ENCODE data around the gene SMAD4.
A peak's percentile ranks its signal among the peaks of the same experiment; 100 is the strongest.

SMAD4 gene

DNA sequence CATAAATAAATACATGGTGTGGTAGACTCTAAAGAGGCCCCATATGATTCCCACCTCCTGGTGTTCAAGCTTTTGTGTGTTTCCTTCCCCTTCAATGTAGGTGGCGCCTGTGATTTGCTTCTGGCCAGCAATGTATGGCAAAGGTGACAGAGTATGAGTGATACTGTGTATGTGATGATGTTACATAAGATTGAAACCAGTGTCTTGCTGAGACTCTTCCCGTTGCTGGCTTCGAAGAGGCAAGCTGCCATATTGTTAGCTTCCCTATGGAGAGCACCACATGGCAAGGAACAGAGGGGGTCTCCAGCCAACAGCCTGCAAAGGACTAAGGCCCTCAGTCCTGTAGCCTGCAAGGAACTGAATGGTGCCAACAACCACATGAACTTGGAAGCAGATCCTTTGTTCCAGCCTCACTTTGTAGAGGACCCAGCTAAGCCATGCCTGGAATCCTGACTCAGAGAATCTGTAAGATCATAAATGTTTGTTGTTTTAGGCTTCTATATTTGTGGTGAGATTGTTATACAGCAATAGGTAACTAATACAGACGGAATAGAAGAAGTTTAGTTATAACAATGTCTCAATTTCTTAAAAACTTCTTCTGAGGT lies 1.7 kb upstream of the SMAD4 start:
- Histone ChIP-seq H3K4me3 (ENCODE audit: low read length) (no peak overlapping the region), H2AK5ac (ENCODE audit: low read length) (no peak overlapping the region), H3K36me3 (ENCODE audit: control insufficient read depth, insufficient read depth, low read length) (no peaks in the 10 kb centered on the region), H3K18ac (ENCODE audit: low read length) (no peak overlapping the region), H3K4me1 (ENCODE audit: control insufficient read depth, low read depth, low read length) (peaks cover 5% of the 10 kb centered on the region), H2BK5ac (ENCODE audit: low read length) (no peak overlapping the region), H2BK15ac (replicated peaks; ENCODE audit: low read depth) (no peak overlapping the region), H2BK120ac (ENCODE audit: low read depth, low read length) (no peak overlapping the region), H3K27ac (ENCODE audit: low read depth, low read length) (no peak overlapping the region), H3K9ac (ENCODE audit: low read length) (no peak overlapping the region), H4K8ac (ENCODE audit: low read depth, low read length) (no peak overlapping the region), H3K56ac (ENCODE audit: low read length) (peak overlapping the region; percentile 0), H3K79me2 (ENCODE audit: control insufficient read depth, insufficient read depth, low read length) (peaks cover 19% of the 10 kb centered on the region), H3K79me1 (ENCODE audit: low read length) (no peaks in the 10 kb centered on the region), H3K4me2 (ENCODE audit: low read length) (no peak overlapping the region), H3K27me3 (ENCODE audit: insufficient read depth, low read length, poor library complexity) (no peaks in the 10 kb centered on the region), H3K23ac (ENCODE audit: low read length) (no peak overlapping the region), H4K5ac (ENCODE audit: low read length) (no peak overlapping the region), H3K4ac (ENCODE audit: low read depth, low read length) (no peak overlapping the region)
- DNase-seq, result peak; percentile 55
- no CpG with 5 or more reads among the region's 4 CpGs for WGBS (ENCODE audit: extremely low coverage, insufficient coverage, low lambda C conversion rate)

GRCh38 chr18:51029378-51029693 lies 677 bp upstream of the SMAD4 start:
- H3K4me1 ChIP-seq (ENCODE audit: control insufficient read depth, low read depth, low read length), result peaks cover 5% of the 10 kb centered on the region
- H3K9ac ChIP-seq (ENCODE audit: low read length), result peak overlapping the region; percentile 92
- no peak overlapping the region for H2AK5ac ChIP-seq (ENCODE audit: low read length)
- no peak overlapping the region for H2BK15ac ChIP-seq (replicated peaks; ENCODE audit: low read depth)
- H3K56ac ChIP-seq (ENCODE audit: low read length), result peak overlapping the region; percentile 88
- H3K27ac ChIP-seq (ENCODE audit: low read depth, low read length), result peak overlapping the region; percentile 60
- peak overlapping the region; percentile 16 for H2BK120ac ChIP-seq (ENCODE audit: low read depth, low read length)
- H4K5ac ChIP-seq (ENCODE audit: low read length), result no peak overlapping the region
- peak overlapping the region; percentile 69 for H4K8ac ChIP-seq (ENCODE audit: low read depth, low read length)
- H3K27me3 ChIP-seq (ENCODE audit: insufficient read depth, low read length, poor library complexity), result no peaks in the 10 kb centered on the region
- H3K4me3 ChIP-seq (ENCODE audit: low read length), result peak overlapping the region; percentile 19
- no CpG with 5 or more reads among the region's 10 CpGs for WGBS (ENCODE audit: extremely low coverage, insufficient coverage, low lambda C conversion rate)
- H3K79me1 ChIP-seq (ENCODE audit: low read length), result no peaks in the 10 kb centered on the region
- H2BK5ac ChIP-seq (ENCODE audit: low read length), result peak overlapping the region; percentile 2
- peak overlapping the region; percentile 2 for H3K4ac ChIP-seq (ENCODE audit: low read depth, low read length)
- H3K23ac ChIP-seq (ENCODE audit: low read length), result peak overlapping the region; percentile 25
- H3K79me2 ChIP-seq (ENCODE audit: control insufficient read depth, insufficient read depth, low read length), result peaks cover 28% of the 10 kb centered on the region
- H3K36me3 ChIP-seq (ENCODE audit: control insufficient read depth, insufficient read depth, low read length), result no peaks in the 10 kb centered on the region
- peak overlapping the region; percentile 88 for H3K4me2 ChIP-seq (ENCODE audit: low read length)
- no peak for DNase-seq
- peak overlapping the region; percentile 81 for H3K18ac ChIP-seq (ENCODE audit: low read length)

GRCh38 chr18:51030537-51031258 lies 685 bp downstream of the SMAD4 start:
- no peak overlapping the region for H2BK15ac ChIP-seq (replicated peaks; ENCODE audit: low read depth)
- peak overlapping the region; percentile 100 for H3K23ac ChIP-seq (ENCODE audit: low read length)
- H3K18ac ChIP-seq (ENCODE audit: low read length), result peak overlapping the region; percentile 88
- peak overlapping the region; percentile 80 for H3K4me3 ChIP-seq (ENCODE audit: low read length)
- H4K8ac ChIP-seq (ENCODE audit: low read depth, low read length), result no peak overlapping the region
- no peak overlapping the region for H2AK5ac ChIP-seq (ENCODE audit: low read length)
- no peak overlapping the region for H4K5ac ChIP-seq (ENCODE audit: low read length)
- H2BK120ac ChIP-seq (ENCODE audit: low read depth, low read length), result peak overlapping the region; percentile 4
- peak overlapping the region; percentile 98 for H3K56ac ChIP-seq (ENCODE audit: low read length)
- peak overlapping the region; percentile 70 for H3K4me2 ChIP-seq (ENCODE audit: low read length)
- H2BK5ac ChIP-seq (ENCODE audit: low read length), result peak overlapping the region; percentile 93
- H3K36me3 ChIP-seq (ENCODE audit: control insufficient read depth, insufficient read depth, low read length), result no peaks in the 10 kb centered on the region
- H3K27ac ChIP-seq (ENCODE audit: low read depth, low read length), result peak overlapping the region; percentile 97
- H3K79me1 ChIP-seq (ENCODE audit: low read length), result no peaks in the 10 kb centered on the region
- no CpG with 5 or more reads among the region's 66 CpGs for WGBS (ENCODE audit: extremely low coverage, insufficient coverage, low lambda C conversion rate)
- DNase-seq, result peak; percentile 70
- H3K4me1 ChIP-seq (ENCODE audit: control insufficient read depth, low read depth, low read length), result peaks cover 5% of the 10 kb centered on the region
- H3K79me2 ChIP-seq (ENCODE audit: control insufficient read depth, insufficient read depth, low read length), result peaks cover 40% of the 10 kb centered on the region
- no peaks in the 10 kb centered on the region for H3K27me3 ChIP-seq (ENCODE audit: insufficient read depth, low read length, poor library complexity)
- peak overlapping the region; percentile 99 for H3K9ac ChIP-seq (ENCODE audit: low read length)
- H3K4ac ChIP-seq (ENCODE audit: low read depth, low read length), result peak overlapping the region; percentile 86

DNA sequence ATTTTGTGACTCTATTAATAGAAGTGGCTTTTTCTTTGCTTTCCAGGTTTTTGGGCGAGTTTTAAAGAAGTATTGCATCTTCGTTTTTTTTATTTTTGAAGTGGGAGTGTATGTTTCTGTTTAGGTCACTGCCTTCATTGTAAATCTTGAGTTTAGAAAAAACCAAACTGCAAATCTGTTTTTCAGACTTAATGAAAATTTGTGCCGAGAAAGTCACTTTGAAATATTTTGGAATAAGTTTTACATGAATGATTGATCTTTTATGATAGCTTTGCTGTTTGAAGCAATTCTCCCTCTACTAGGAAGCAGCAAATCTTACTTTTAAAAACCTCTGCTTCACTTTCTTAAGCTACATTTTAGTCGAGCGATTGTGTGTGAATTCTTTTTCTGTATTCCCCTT lies 2.2 kb downstream of the SMAD4 start:
- Histone ChIP-seq H2BK15ac (replicated peaks; ENCODE audit: low read depth) (no peak overlapping the region), H3K4me2 (ENCODE audit: low read length) (peak overlapping the region; percentile 21), H3K9ac (ENCODE audit: low read length) (peak overlapping the region; percentile 31), H3K79me2 (ENCODE audit: control insufficient read depth, insufficient read depth, low read length) (peaks cover 52% of the 10 kb centered on the region), H4K5ac (ENCODE audit: low read length) (no peak overlapping the region), H2BK5ac (ENCODE audit: low read length) (no peak overlapping the region), H3K27ac (ENCODE audit: low read depth, low read length) (no peak overlapping the region), H3K36me3 (ENCODE audit: control insufficient read depth, insufficient read depth, low read length) (no peaks in the 10 kb centered on the region), H4K8ac (ENCODE audit: low read depth, low read length) (no peak overlapping the region), H3K23ac (ENCODE audit: low read length) (no peak overlapping the region), H2BK120ac (ENCODE audit: low read depth, low read length) (no peak overlapping the region), H2AK5ac (ENCODE audit: low read length) (no peak overlapping the region), H3K79me1 (ENCODE audit: low read length) (no peaks in the 10 kb centered on the region), H3K4me1 (ENCODE audit: control insufficient read depth, low read depth, low read length) (peaks cover 5% of the 10 kb centered on the region), H3K4ac (ENCODE audit: low read depth, low read length) (no peak overlapping the region), H3K18ac (ENCODE audit: low read length) (no peak overlapping the region), H3K4me3 (ENCODE audit: low read length) (no peak overlapping the region), H3K56ac (ENCODE audit: low read length) (no peak overlapping the region), H3K27me3 (ENCODE audit: insufficient read depth, low read length, poor library complexity) (no peaks in the 10 kb centered on the region)
- no CpG with 5 or more reads among the region's 5 CpGs for WGBS (ENCODE audit: extremely low coverage, insufficient coverage, low lambda C conversion rate)
- DNase-seq, result no peak

GRCh38 chr18:51037230-51037629 lies 7.2 kb downstream of the SMAD4 start:
- H3K27me3 ChIP-seq (ENCODE audit: insufficient read depth, low read length, poor library complexity), result no peaks in the 10 kb centered on the region
- H2BK120ac ChIP-seq (ENCODE audit: low read depth, low read length), result no peak overlapping the region
- H3K23ac ChIP-seq (ENCODE audit: low read length), result no peak overlapping the region
- no peak overlapping the region for H2BK5ac ChIP-seq (ENCODE audit: low read length)
- H3K79me1 ChIP-seq (ENCODE audit: low read length), result peaks cover 10% of the 10 kb centered on the region
- peaks cover 82% of the 10 kb centered on the region for H3K79me2 ChIP-seq (ENCODE audit: control insufficient read depth, insufficient read depth, low read length)
- H4K5ac ChIP-seq (ENCODE audit: low read length), result no peak overlapping the region
- no peak overlapping the region for H3K4ac ChIP-seq (ENCODE audit: low read depth, low read length)
- no peak overlapping the region for H3K27ac ChIP-seq (ENCODE audit: low read depth, low read length)
- DNase-seq, result no peak
- H3K4me2 ChIP-seq (ENCODE audit: low read length), result no peak overlapping the region
- no peak overlapping the region for H2AK5ac ChIP-seq (ENCODE audit: low read length)
- no peak overlapping the region for H3K18ac ChIP-seq (ENCODE audit: low read length)
- WGBS (ENCODE audit: extremely low coverage, insufficient coverage, low lambda C conversion rate), result no CpG with 5 or more reads among the region's 2 CpGs
- peaks cover 2% of the 10 kb centered on the region for H3K4me1 ChIP-seq (ENCODE audit: control insufficient read depth, low read depth, low read length)
- no peak overlapping the region for H3K9ac ChIP-seq (ENCODE audit: low read length)
- H3K4me3 ChIP-seq (ENCODE audit: low read length), result no peak overlapping the region
- no peak overlapping the region for H2BK15ac ChIP-seq (replicated peaks; ENCODE audit: low read depth)
- no peaks in the 10 kb centered on the region for H3K36me3 ChIP-seq (ENCODE audit: control insufficient read depth, insufficient read depth, low read length)
- no peak overlapping the region for H4K8ac ChIP-seq (ENCODE audit: low read depth, low read length)
- H3K56ac ChIP-seq (ENCODE audit: low read length), result no peak overlapping the region

Data from mesendoderm (in vitro differentiated cells).